ENCODE results near the gene SELENOM.

DNA sequence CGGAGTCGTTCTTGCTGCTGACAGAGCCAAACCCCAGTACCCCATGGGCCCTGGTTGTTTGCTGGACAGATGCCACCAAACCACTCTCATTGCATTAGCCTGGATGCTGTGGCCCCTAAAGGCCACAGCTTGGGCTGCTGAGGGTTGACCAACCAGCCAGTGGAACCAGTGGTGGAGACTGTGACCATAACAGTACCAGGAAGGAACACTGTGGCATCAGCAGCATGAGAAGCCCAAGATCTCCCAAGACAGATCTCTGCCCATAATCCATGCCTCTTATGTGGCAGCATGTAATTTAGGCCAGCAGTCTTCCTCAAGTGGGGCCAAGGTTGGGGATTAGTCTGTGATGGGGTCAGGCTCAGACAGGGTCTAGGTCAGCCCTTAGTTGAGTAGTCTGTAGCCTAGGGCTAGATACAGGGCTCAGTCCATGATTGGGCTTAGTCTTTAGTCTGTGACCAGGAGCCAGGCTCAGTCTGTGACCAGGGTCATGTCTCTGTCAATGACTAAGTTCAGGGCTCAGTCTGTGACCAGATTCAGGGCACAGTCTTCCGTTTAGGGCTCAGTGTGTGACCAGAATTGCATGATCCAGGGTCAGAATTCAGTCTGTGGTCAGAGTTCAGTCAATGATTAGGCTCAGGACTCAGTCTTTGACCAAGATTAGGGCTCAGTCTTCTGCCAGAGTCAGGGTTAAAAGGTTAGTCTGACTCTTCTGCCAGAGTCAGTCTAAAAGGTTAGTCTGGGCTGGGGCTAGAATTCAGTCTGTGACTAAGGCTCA lies 10.9 kb upstream of the SELENOM start:
- TF ChIP-seq, protein P1, sequence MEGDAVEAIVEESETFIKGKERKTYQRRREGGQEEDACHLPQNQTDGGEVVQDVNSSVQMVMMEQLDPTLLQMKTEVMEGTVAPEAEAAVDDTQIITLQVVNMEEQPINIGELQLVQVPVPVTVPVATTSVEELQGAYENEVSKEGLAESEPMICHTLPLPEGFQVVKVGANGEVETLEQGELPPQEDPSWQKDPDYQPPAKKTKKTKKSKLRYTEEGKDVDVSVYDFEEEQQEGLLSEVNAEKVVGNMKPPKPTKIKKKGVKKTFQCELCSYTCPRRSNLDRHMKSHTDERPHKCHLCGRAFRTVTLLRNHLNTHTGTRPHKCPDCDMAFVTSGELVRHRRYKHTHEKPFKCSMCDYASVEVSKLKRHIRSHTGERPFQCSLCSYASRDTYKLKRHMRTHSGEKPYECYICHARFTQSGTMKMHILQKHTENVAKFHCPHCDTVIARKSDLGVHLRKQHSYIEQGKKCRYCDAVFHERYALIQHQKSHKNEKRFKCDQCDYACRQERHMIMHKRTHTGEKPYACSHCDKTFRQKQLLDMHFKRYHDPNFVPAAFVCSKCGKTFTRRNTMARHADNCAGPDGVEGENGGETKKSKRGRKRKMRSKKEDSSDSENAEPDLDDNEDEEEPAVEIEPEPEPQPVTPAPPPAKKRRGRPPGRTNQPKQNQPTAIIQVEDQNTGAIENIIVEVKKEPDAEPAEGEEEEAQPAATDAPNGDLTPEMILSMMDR (IDR thresholded peaks at IDR 0.05; ENCODE audit: insufficient read depth, low read depth, low read length): no peak
- no peak for TF ChIP-seq EZH2 (IDR thresholded peaks at IDR 0.05; ENCODE audit: insufficient read depth, low read length)
